WTC11 (cell line): Measurements from ENCODE around the gene NEU2. TPM values are rescaled to one million over a fixed set of nuclear protein-coding genes. Genes with fewer than 3 reads are reported as not detected.

Experiments used
- ATAC-seq: fragments of 200-7000 bp; cut with Tn5 transposase; 2 replicates; pipeline ENCODE4 v1.10.0; 2021; ENCODE audit warnings: mild to moderate bottlenecking, moderate library complexity
- CTCF ChIA-PET: fragments of 300-600 bp; sonication (Branson Sonifier 250); formaldehyde crosslinking; loops from one replicate; lab custom pipeline; 2021; ENCODE audit warnings: antibody characterized with exemption; lab: Charles Lee
- POLR2A ChIA-PET: fragments of 350-600 bp; sonication (Branson Sonifier 250); formaldehyde crosslinking; loops from one replicate; lab custom pipeline; 2021; ENCODE audit warnings: antibody characterized with exemption; lab: Charles Lee
- DNase-seq: peaks from one replicate; pipeline ENCODE4 v3.0.0; 2021; ENCODE audit warnings: low spot score
- H3K27ac Mint-ChIP-seq: 2 replicates; pipeline ENCODE4 v1.8.0; 2021; ENCODE audit warnings: mixed read lengths
- H3K27me3 Mint-ChIP-seq: 2 replicates; pipeline ENCODE4 v1.8.0; 2021; ENCODE audit warnings: low read depth, mild to moderate bottlenecking, moderate library complexity, mixed read lengths
- H3K36me3 Mint-ChIP-seq: 2 replicates; pipeline ENCODE4 v1.8.0; 2021; ENCODE audit warnings: mixed read lengths
- H3K4me1 Mint-ChIP-seq: 2 replicates; pipeline ENCODE4 v1.8.0; 2022; ENCODE audit warnings: mixed read lengths
- H3K4me3 Mint-ChIP-seq: 2 replicates; pipeline ENCODE4 v1.8.0; 2021; ENCODE audit warnings: mild to moderate bottlenecking, moderate library complexity, mixed read lengths
- H3K9me3 Mint-ChIP-seq: 2 replicates; pipeline ENCODE4 v1.8.0; 2021; ENCODE audit warnings: mixed read lengths
- AFF4 ChIP-seq: sonication (generic); formaldehyde crosslinking; IDR thresholded peaks from 2 replicates; pipeline ENCODE4 v1.8.1; 2023; ENCODE audit warnings: mild to moderate bottlenecking, missing genetic modification reagents, borderline replicate concordance
- ARID4B ChIP-seq: sonication (generic); formaldehyde crosslinking; IDR thresholded peaks from 2 replicates; pipeline ENCODE4 v1.8.0; 2023; ENCODE audit warnings: missing genetic modification reagents, mild to moderate bottlenecking, borderline replicate concordance
- EMX1 ChIP-seq: fragments of 250-450 bp; sonication (Bioruptor Pico); IDR thresholded peaks from 2 replicates; pipeline ENCODE4 v1.8.0; 2021; ENCODE audit warnings: mild to moderate bottlenecking
- HMGA2 ChIP-seq: fragments of 250-450 bp; sonication (Bioruptor Pico); IDR thresholded peaks from 2 replicates; pipeline ENCODE4 v1.4.0; 2021; ENCODE audit warnings: mild to moderate bottlenecking, moderate library complexity
- HMGXB4 ChIP-seq: sonication (generic); formaldehyde crosslinking; IDR thresholded peaks from 2 replicates; pipeline ENCODE4 v1.8.1; 2023; ENCODE audit warnings: mild to moderate bottlenecking, moderate library complexity, missing genetic modification reagents
- IRF1 ChIP-seq: sonication (generic); formaldehyde crosslinking; IDR thresholded peaks from 2 replicates; pipeline ENCODE4 v1.8.0; 2023; ENCODE audit warnings: missing genetic modification reagents
- IRF2 ChIP-seq: sonication (generic); formaldehyde crosslinking; IDR thresholded peaks from 2 replicates; pipeline ENCODE4 v1.8.0; 2022; ENCODE audit warnings: low read depth, missing genetic modification reagents, borderline replicate concordance
- JAZF1 ChIP-seq: fragments of 250-450 bp; sonication (Bioruptor Pico); IDR thresholded peaks from 2 replicates; pipeline ENCODE4 v1.9.0; 2021; ENCODE audit warnings: moderate library complexity, mild to moderate bottlenecking, inconsistent platforms
- KAT7 ChIP-seq: sonication (generic); formaldehyde crosslinking; IDR thresholded peaks from 2 replicates; pipeline ENCODE4 v1.8.1; 2023; ENCODE audit warnings: missing genetic modification reagents, mild to moderate bottlenecking, borderline replicate concordance
- NFE2L1 ChIP-seq: sonication (generic); formaldehyde crosslinking; IDR thresholded peaks from 2 replicates; pipeline ENCODE4 v1.8.1; 2023; ENCODE audit warnings: missing genetic modification reagents
- PREB ChIP-seq: sonication (generic); formaldehyde crosslinking; IDR thresholded peaks from 2 replicates; pipeline ENCODE4 v1.8.1; 2022; ENCODE audit warnings: mild to moderate bottlenecking, missing genetic modification reagents, moderate library complexity, borderline replicate concordance
- PRRX2 ChIP-seq: fragments of 250-450 bp; sonication (Bioruptor Pico); IDR thresholded peaks from 2 replicates; pipeline ENCODE4 v1.8.0; 2021; ENCODE audit warnings: mild to moderate bottlenecking
- SMAD3 ChIP-seq: sonication (generic); formaldehyde crosslinking; IDR thresholded peaks from 2 replicates; pipeline ENCODE4 v1.8.0; 2022; ENCODE audit warnings: missing genetic modification reagents, mild to moderate bottlenecking, borderline replicate concordance
- SOX15 ChIP-seq: fragments of 250-450 bp; sonication (Bioruptor Pico); IDR thresholded peaks from 2 replicates; pipeline ENCODE4 v1.9.0; 2021; ENCODE audit warnings: mild to moderate bottlenecking
- USF2 ChIP-seq: sonication (generic); formaldehyde crosslinking; IDR thresholded peaks from 2 replicates; pipeline ENCODE4 v1.8.1; 2023; ENCODE audit warnings: mild to moderate bottlenecking, missing genetic modification reagents, moderate library complexity
- ZNF121 ChIP-seq: sonication (generic); formaldehyde crosslinking; IDR thresholded peaks from 2 replicates; pipeline ENCODE4 v1.8.0; 2023; ENCODE audit warnings: missing genetic modification reagents
- ZNF281 ChIP-seq: sonication (generic); formaldehyde crosslinking; IDR thresholded peaks from 2 replicates; pipeline ENCODE4 v1.8.0; 2023; ENCODE audit warnings: mild to moderate bottlenecking, missing genetic modification reagents
- total RNA-seq: library from RNA; stranded (reverse); gene quantifications from 3 replicates; pipeline ENCODE4 v1.2.3, GENCODE V29; 2021

The NEU2 gene
- total RNA-seq, 1 experiment from 2014 or later = not detected

- TF ChIP-seq USF2 (CRISPR knock-in tag) = no peak
- no peak for TF ChIP-seq ARID4B
- no peak for TF ChIP-seq KAT7 (CRISPR knock-in tag)
- TF ChIP-seq SOX15 (CRISPR knock-in tag) = no peak
- TF ChIP-seq, all 79 proteins: peak for 0
Observed at GRCh38 chr2:233082222-233082930, 49.9 kb downstream of the NEU2 start (continued).

- H3K36me3 Mint-ChIP-seq = no peaks in the 10 kb centered on the region
- H3K4me3 Mint-ChIP-seq = no peak overlapping the region
- ATAC-seq (no peak), DNase-seq (no peak)
- CTCF ChIA-PET = interaction anchor here (0.8 to 1.3 kb wide), 2 partner anchors 10 to 84 kb away, joined by 3 read pairs; no protein-coding TSS in a partner anchor
- TF ChIP-seq AFF4 (no peak), NFE2L1 (no peak), HMGXB4 (no peak), ZNF281 (CRISPR knock-in tag) (no peak), IRF1 (no peak), ZNF121 (no peak), EMX1 (CRISPR knock-in tag) (no peak), PRRX2 (CRISPR knock-in tag) (no peak), HMGA2 (CRISPR knock-in tag) (no peak), JAZF1 (no peak), IRF2 (CRISPR knock-in tag) (no peak), PREB (CRISPR knock-in tag) (no peak), SMAD3 (CRISPR knock-in tag) (no peak)
- H3K9me3 Mint-ChIP-seq = no peaks in the 10 kb centered on the region
- H3K27ac Mint-ChIP-seq = no peak overlapping the region; the same call in 1 of the 2 replicates
- POLR2A ChIA-PET = interaction anchor here (0.6 kb wide), 1 partner anchor 200 kb away, joined by 3 read pairs; no protein-coding TSS in a partner anchor
- no peaks in the 10 kb centered on the region for H3K27me3 Mint-ChIP-seq
- peaks cover 16% of the 10 kb centered on the region for H3K4me1 Mint-ChIP-seq
Observed at GRCh38 chr2:233082931-233083755, 50.7 kb downstream of the NEU2 start.
